Activated B cell treated with CpG ODN at 0.5 μM for 24 hours (primary cell): ENCODE data around the gene SYS1. TPM values are rescaled to one million over a fixed set of nuclear protein-coding genes. Genes with fewer than 3 reads are reported as not detected.

Experiments used
- ATAC-seq: fragments of 200-7000 bp; cut with Tn5 transposase; one replicate; pipeline ENCODE4 v1.10.0; 2021; ENCODE audit warnings: low read depth, mild to moderate bottlenecking, moderate library complexity
- CTCF ChIA-PET: fragments of 350-600 bp; sonication (Branson Sonifier 250); formaldehyde crosslinking; loops from one replicate; lab custom pipeline; 2021; ENCODE audit warnings: antibody characterized with exemption; lab: Charles Lee
- POLR2A ChIA-PET: fragments of 350-600 bp; sonication (Branson Sonifier 250); formaldehyde crosslinking; loops from one replicate; lab custom pipeline; 2021; ENCODE audit warnings: antibody characterized with exemption; lab: Charles Lee
- DNase-seq: peaks from one replicate; pipeline ENCODE4 v3.0.0; 2022
- H3K27ac Mint-ChIP-seq: one replicate; pipeline ENCODE4 v1.8.0; 2020; ENCODE audit warnings: mixed read lengths
- H3K27me3 Mint-ChIP-seq: one replicate; pipeline ENCODE4 v1.8.0; 2021; ENCODE audit warnings: mixed read lengths
- H3K36me3 Mint-ChIP-seq: one replicate; pipeline ENCODE4 v1.8.0; 2021; ENCODE audit warnings: low read depth, mixed read lengths
- H3K4me1 Mint-ChIP-seq: one replicate; pipeline ENCODE4 v1.8.0; 2021; ENCODE audit warnings: mixed read lengths
- H3K4me3 Mint-ChIP-seq: one replicate; pipeline ENCODE4 v1.8.0; 2020; ENCODE audit warnings: mild to moderate bottlenecking, mixed read lengths
- H3K9me3 Mint-ChIP-seq: one replicate; pipeline ENCODE4 v1.8.0; 2020; ENCODE audit warnings: mixed read lengths
- CTCF ChIP-seq: fragments of 200-600 bp; IDR thresholded peaks from one replicate; pipeline ENCODE4 v1.8.0; 2022; ENCODE audit warnings: antibody characterized with exemption, mild to moderate bottlenecking
- intact Hi-C: fragments of 100-400 bp; cut with micrococcal nuclease; formaldehyde crosslinking; loops from one replicate; pipeline ENCODE4 v1.15.1; 2024
- total RNA-seq: library from RNA; stranded (reverse); gene quantifications from 2 replicates; pipeline ENCODE4 v1.2.3, GENCODE V29; 2022

Gene SYS1
- total RNA-seq, 1 donor from 2014 or later: 35.2 TPM

GRCh38 chr20:45322952-45323383 lies 40.0 kb upstream of the SYS1 start:
- Mint-ChIP-seq H3K4me3 (no peak overlapping the region), H3K36me3 (no peaks in the 10 kb centered on the region), H3K27me3 (no peaks in the 10 kb centered on the region), H3K9me3 (no peaks in the 10 kb centered on the region), H3K27ac (no peak overlapping the region), H3K4me1 (peaks cover 37% of the 10 kb centered on the region)
- no peak for TF ChIP-seq CTCF
- ATAC-seq: peak; percentile 19
- intact Hi-C loops: loop anchor here (1.0 kb wide), 2 partner anchors 164 to 448 kb away; no protein-coding TSS in a partner anchor
- ChIA-PET POLR2A (interaction anchor here (0.6 to 1.2 kb wide), 2 partner anchors 41 to 42 kb away, joined by 4 read pairs; no protein-coding TSS in a partner anchor), CTCF (interaction anchor here (0.8 to 2.3 kb wide), 10 partner anchors 11 to 448 kb away, joined by 3 to 33 read pairs (median 6); partner anchors contain the start of genes PIGT and SYS1)
- DNase-seq: no peak

DNA sequence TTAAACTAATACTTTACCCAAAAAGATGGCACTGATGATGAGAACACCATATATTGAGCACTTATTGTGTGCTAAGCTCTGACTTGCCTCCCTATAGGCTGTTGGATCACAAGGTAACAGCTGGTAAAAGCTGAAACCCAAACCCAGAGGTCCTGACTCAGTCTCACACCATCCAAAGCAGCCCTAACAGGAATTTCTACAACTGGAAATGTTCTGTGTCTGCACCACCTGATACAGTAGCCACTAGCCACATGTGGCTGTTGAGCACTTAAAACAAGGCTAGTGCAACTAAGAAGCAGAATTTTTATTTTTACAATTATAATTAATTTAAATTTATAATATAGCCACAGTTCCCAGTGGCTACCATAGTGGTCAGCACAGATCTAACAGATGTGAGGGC lies 39.2 kb upstream of the SYS1 start:
- H3K36me3 Mint-ChIP-seq: no peaks in the 10 kb centered on the region
- H3K4me3 Mint-ChIP-seq: no peak overlapping the region
- no peaks in the 10 kb centered on the region for H3K9me3 Mint-ChIP-seq
- POLR2A ChIA-PET: interaction anchor here (1.2 kb wide), 1 partner anchor 40 kb away, joined by 4 read pairs; no protein-coding TSS in a partner anchor
- H3K27me3 Mint-ChIP-seq: no peaks in the 10 kb centered on the region
- H3K4me1 Mint-ChIP-seq: peaks cover 30% of the 10 kb centered on the region
- no peak for TF ChIP-seq CTCF
- no peak overlapping the region for H3K27ac Mint-ChIP-seq
- no peak for DNase-seq
- CTCF ChIA-PET: interaction anchor here (0.8 to 2.3 kb wide), 7 partner anchors 12 to 447 kb away, joined by 3 to 33 read pairs (median 6); partner anchors contain the start of gene PIGT
- no peak for ATAC-seq
- intact Hi-C loops: loop anchor here (1.0 kb wide), 2 partner anchors 164 to 448 kb away; no protein-coding TSS in a partner anchor

GRCh38 chr20:45325371-45325770 lies 37.6 kb upstream of the SYS1 start:
- Mint-ChIP-seq H3K36me3 (no peaks in the 10 kb centered on the region), H3K27me3 (no peaks in the 10 kb centered on the region), H3K27ac (no peak overlapping the region), H3K4me3 (no peak overlapping the region), H3K4me1 (peaks cover 17% of the 10 kb centered on the region), H3K9me3 (no peaks in the 10 kb centered on the region)
- no peak for DNase-seq
- intact Hi-C loops: no loop called here
- ChIA-PET POLR2A (no interaction called here), CTCF (interaction anchor here (1.1 to 2.3 kb wide), 2 partner anchors 35 to 112 kb away, joined by 3 to 5 read pairs; no protein-coding TSS in a partner anchor)
- no peak for ATAC-seq
- TF ChIP-seq CTCF: no peak

DNA sequence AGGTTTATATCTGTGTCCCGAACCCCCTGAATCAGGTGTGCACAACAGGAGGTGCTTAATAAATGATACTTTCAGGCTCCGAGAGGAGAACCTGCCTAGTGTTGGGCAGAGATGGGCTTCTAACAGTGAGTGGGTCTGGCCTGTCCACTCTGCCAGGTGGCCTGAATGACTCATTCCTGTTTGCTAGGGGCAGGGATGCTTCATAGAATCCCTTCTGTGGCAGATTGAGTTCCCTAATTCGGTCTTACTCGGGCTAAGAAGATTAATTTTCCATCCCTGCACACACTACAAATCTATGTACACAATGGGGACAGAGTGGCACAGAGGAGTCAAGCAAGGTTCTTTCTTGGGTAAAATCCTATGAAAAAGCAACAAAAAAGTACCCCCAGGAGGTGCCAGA lies 34.5 kb upstream of the SYS1 start:
- Mint-ChIP-seq H3K9me3 (no peaks in the 10 kb centered on the region), H3K4me3 (no peak overlapping the region), H3K27ac (no peak overlapping the region), H3K36me3 (no peaks in the 10 kb centered on the region), H3K4me1 (no peaks in the 10 kb centered on the region), H3K27me3 (no peaks in the 10 kb centered on the region)
- ChIA-PET POLR2A (no interaction called here), CTCF (no interaction called here)
- no peak for TF ChIP-seq CTCF
- no peak for ATAC-seq
- intact Hi-C loops: no loop called here
- no peak for DNase-seq

- H3K4me3 Mint-ChIP-seq: no peak overlapping the region
- H3K4me1 Mint-ChIP-seq: no peaks in the 10 kb centered on the region
- no peak for DNase-seq
- CTCF ChIA-PET: no interaction called here
- H3K36me3 Mint-ChIP-seq: no peaks in the 10 kb centered on the region
- POLR2A ChIA-PET: no interaction called here
- no peaks in the 10 kb centered on the region for H3K27me3 Mint-ChIP-seq
- no peak for TF ChIP-seq CTCF
- ATAC-seq: no peak
- H3K27ac Mint-ChIP-seq: no peak overlapping the region
- intact Hi-C loops: no loop called here
- no peaks in the 10 kb centered on the region for H3K9me3 Mint-ChIP-seq
Observed at GRCh38 chr20:45329497-45330319, 33.2 kb upstream of the SYS1 start.
